Calu3 (cell line): ENCODE results near the gene IFRD2. TPM values are rescaled to one million over a fixed set of nuclear protein-coding genes. Genes with fewer than 3 reads are reported as not detected.

Experiments
- BruUV-seq: library from RNA; stranded (reverse); fragments of 400-500 nt; replicated peaks from 2 replicates; lab custom pipeline; 2021; lab: Mats Ljungman, UMichigan
- CTCF ChIA-PET: fragments of 300-600 bp; sonication (Branson Sonifier 250); formaldehyde crosslinking; loops from one replicate; lab custom pipeline; 2022; ENCODE audit warnings: antibody characterized with exemption; lab: Charles Lee
- DNase-seq: peaks from one replicate; pipeline ENCODE4 v3.0.0; 2022
- H3K27ac Mint-ChIP-seq: one replicate; pipeline ENCODE4 v1.8.0; 2022; ENCODE audit warnings: mixed read lengths; ENCODE audit not compliant: unreplicated experiment
- H3K27me3 Mint-ChIP-seq: one replicate; pipeline ENCODE4 v1.8.0; 2022; ENCODE audit warnings: mixed read lengths; ENCODE audit not compliant: unreplicated experiment
- H3K36me3 Mint-ChIP-seq: one replicate; pipeline ENCODE4 v1.8.0; 2022; ENCODE audit warnings: mild to moderate bottlenecking, moderate library complexity, mixed read lengths; ENCODE audit not compliant: insufficient read depth, unreplicated experiment
- H3K4me1 Mint-ChIP-seq: one replicate; pipeline ENCODE4 v1.8.0; 2022; ENCODE audit warnings: mild to moderate bottlenecking, low read depth, mixed read lengths; ENCODE audit not compliant: unreplicated experiment
- H3K4me3 Mint-ChIP-seq: one replicate; pipeline ENCODE4 v1.8.0; 2022; ENCODE audit warnings: mild to moderate bottlenecking, low read depth, moderate library complexity, mixed read lengths; ENCODE audit not compliant: unreplicated experiment
- H3K9me3 Mint-ChIP-seq: one replicate; pipeline ENCODE4 v1.8.0; 2022; ENCODE audit warnings: low read depth, mixed read lengths; ENCODE audit not compliant: unreplicated experiment
- intact Hi-C: fragments of 100-400 bp; cut with micrococcal nuclease; formaldehyde crosslinking; loops from one replicate; pipeline ENCODE4 v1.10.0; 2022; ENCODE audit not compliant: unreplicated experiment
- total RNA-seq: library from RNA; stranded (reverse); gene quantifications from 2 replicates; pipeline ENCODE4 v1.2.3, GENCODE V29; 2022
- TF ChIP-seq, protein P1 (sequence below): fragments of 200-600 bp; IDR thresholded peaks from one replicate; pipeline ENCODE4 v1.8.0; 2022; ENCODE audit warnings: antibody characterized with exemption; ENCODE audit not compliant: unreplicated experiment

The IFRD2 gene
- total RNA-seq, 1 experiment from 2014 or later: 121 TPM

DNA sequence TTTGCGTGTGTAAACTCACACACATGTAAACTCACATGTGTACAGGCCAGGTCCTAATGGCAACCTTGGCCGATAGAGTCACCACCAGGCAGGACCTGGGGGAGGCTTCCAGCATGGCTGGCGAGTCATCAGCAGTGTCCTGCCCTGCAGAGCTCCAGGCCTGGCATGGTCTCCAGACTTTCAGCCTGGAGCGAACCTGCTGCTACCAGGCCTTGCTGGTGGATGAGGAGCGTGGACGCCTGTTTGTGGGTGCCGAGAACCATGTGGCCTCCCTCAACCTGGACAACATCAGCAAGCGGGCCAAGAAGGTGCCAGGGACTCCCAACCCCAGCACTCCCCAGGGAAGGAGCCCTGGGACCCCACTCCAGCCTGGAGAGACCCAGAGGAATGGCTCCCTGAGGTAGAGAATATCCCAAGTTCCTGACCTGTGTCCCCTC, 22.2 kb downstream of the IFRD2 start:
- H3K27ac Mint-ChIP-seq: peak overlapping the region; percentile 90
- peak overlapping the region; percentile 63 for H3K4me3 Mint-ChIP-seq
- peaks cover 44% of the 10 kb centered on the region for H3K36me3 Mint-ChIP-seq
- H3K9me3 Mint-ChIP-seq: no peaks in the 10 kb centered on the region
- intact Hi-C loops: loop anchor here (10.0 kb wide), 1 partner anchor 55 kb away; the partner anchor contains the start of genes HYAL2 and TUSC2
- TF ChIP-seq, protein P1, sequence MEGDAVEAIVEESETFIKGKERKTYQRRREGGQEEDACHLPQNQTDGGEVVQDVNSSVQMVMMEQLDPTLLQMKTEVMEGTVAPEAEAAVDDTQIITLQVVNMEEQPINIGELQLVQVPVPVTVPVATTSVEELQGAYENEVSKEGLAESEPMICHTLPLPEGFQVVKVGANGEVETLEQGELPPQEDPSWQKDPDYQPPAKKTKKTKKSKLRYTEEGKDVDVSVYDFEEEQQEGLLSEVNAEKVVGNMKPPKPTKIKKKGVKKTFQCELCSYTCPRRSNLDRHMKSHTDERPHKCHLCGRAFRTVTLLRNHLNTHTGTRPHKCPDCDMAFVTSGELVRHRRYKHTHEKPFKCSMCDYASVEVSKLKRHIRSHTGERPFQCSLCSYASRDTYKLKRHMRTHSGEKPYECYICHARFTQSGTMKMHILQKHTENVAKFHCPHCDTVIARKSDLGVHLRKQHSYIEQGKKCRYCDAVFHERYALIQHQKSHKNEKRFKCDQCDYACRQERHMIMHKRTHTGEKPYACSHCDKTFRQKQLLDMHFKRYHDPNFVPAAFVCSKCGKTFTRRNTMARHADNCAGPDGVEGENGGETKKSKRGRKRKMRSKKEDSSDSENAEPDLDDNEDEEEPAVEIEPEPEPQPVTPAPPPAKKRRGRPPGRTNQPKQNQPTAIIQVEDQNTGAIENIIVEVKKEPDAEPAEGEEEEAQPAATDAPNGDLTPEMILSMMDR: no peak
- CTCF ChIA-PET: interaction anchor here (1.3 to 2.2 kb wide), 7 partner anchors 10 to 78 kb away, joined by 4 to 8 read pairs (median 6); partner anchors contain the start of gene GNAI2
- H3K4me1 Mint-ChIP-seq: peaks cover 61% of the 10 kb centered on the region
- DNase-seq: peak; percentile 43
- no TSS peak for BruUV-seq
- no peaks in the 10 kb centered on the region for H3K27me3 Mint-ChIP-seq

DNA sequence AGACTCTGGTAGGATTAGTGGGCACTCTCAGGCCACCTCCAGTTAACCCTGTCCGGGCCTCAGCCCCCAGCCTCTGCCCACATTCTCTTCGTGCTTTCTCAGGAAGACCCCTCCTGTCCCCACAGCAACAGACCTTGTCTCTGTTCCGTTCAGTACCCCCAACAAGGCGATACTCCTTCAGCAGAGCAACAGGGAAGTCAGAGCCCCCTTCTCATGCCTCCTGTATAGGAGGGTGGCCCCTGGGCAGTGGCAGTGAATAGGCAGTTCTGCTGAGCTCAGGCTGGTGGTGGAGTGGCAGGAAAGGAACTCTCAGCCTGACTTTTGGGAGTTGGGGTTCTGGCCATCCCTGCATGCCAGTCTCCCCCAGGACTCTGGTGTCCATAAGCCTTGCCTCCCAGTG, 22.8 kb downstream of the IFRD2 start:
- Mint-ChIP-seq H3K36me3 (peaks cover 40% of the 10 kb centered on the region), H3K27ac (peak overlapping the region; percentile 90), H3K9me3 (no peaks in the 10 kb centered on the region), H3K4me3 (peak overlapping the region; percentile 63), H3K4me1 (peaks cover 66% of the 10 kb centered on the region), H3K27me3 (no peaks in the 10 kb centered on the region)
- CTCF ChIA-PET: interaction anchor here (0.9 to 2.2 kb wide), 9 partner anchors 9 to 77 kb away, joined by 3 to 8 read pairs (median 5); partner anchors contain the start of gene GNAI2
- DNase-seq: no peak
- TSS peak; percentile 63 for BruUV-seq
- TF ChIP-seq, protein P1: no peak
- intact Hi-C loops: no loop called here

GRCh38 chr3:50268703-50269451, 23.4 kb downstream of the IFRD2 start, which contains the start of gene SEMA3B:
Gene SEMA3B (plus strand): TSS chr3:50269147. CDS start chr3:50269241, 94 bp downstream.
- Mint-ChIP-seq H3K4me3 (peak within 1 kb of the TSS; percentile 63), H3K36me3 (peaks cover 40% of the 10 kb centered on the region), H3K27ac (peak within 1 kb of the TSS; percentile 90), H3K27me3 (no peaks in the 10 kb centered on the region), H3K4me1 (peaks cover 72% of the 10 kb centered on the region), H3K9me3 (no peaks in the 10 kb centered on the region)
- CTCF ChIA-PET: interaction anchor here (0.6 to 2.2 kb wide), 10 partner anchors 9 to 77 kb away, joined by 3 to 8 read pairs (median 4); partner anchors contain the start of gene GNAI2
- BruUV-seq: no TSS peak
- TF ChIP-seq, protein P1: no peak
- intact Hi-C loops: no loop called here
- DNase-seq: peak; percentile 89

GRCh38 chr3:50268276-50268675, 24.0 kb downstream of the IFRD2 start:
- intact Hi-C loops: no loop called here
- CTCF ChIA-PET: interaction anchor here (1.7 kb wide), 1 partner anchor 20 kb away, joined by 6 read pairs; no protein-coding TSS in a partner anchor
- peaks cover 75% of the 10 kb centered on the region for H3K4me1 Mint-ChIP-seq
- H3K27ac Mint-ChIP-seq: peak overlapping the region; percentile 90
- H3K27me3 Mint-ChIP-seq: no peaks in the 10 kb centered on the region
- no TSS peak for BruUV-seq
- DNase-seq: no peak
- no peaks in the 10 kb centered on the region for H3K9me3 Mint-ChIP-seq
- peak overlapping the region; percentile 63 for H3K4me3 Mint-ChIP-seq
- TF ChIP-seq, protein P1: no peak
- H3K36me3 Mint-ChIP-seq: peaks cover 40% of the 10 kb centered on the region
